ENCODE data around the gene NEU2.
"Not testable (repeated sequence)": the region's sequence is repeated elsewhere in the genome, so short reads cannot be mapped to it uniquely, and the experiment has no call there.

NEU2 gene

GRCh38 chr2:233058717-233059546 is 26.5 kb downstream of the NEU2 start:
- no peak for DNase-seq

GRCh38 chr2:233059547-233059796 is 27.0 kb downstream of the NEU2 start:
- no peak for DNase-seq

- DNase-seq: peak; percentile 77
Observed at GRCh38 chr2:233059797-233060500, 27.5 kb downstream of the NEU2 start, which contains the start of gene INPP5D. TSS of gene INPP5D (plus strand) at chr2:233060342. CDS start at chr2:233060479, 137 bp downstream.

GRCh38 chr2:233060501-233060979 is 28.1 kb downstream of the NEU2 start:
- no peak for DNase-seq

GRCh38 chr2:233060980-233061590 is 28.6 kb downstream of the NEU2 start:
- peak; percentile 59 for DNase-seq

GRCh38 chr2:233061591-233062450 is 29.3 kb downstream of the NEU2 start:
- DNase-seq: peak; percentile 65

- no peak for DNase-seq
Observed at GRCh38 chr2:233062451-233062850, 30.0 kb downstream of the NEU2 start.

GRCh38 chr2:233062946-233063268 is 30.4 kb downstream of the NEU2 start:
- peak; percentile 22 for DNase-seq

GRCh38 chr2:233063269-233063975 is 30.9 kb downstream of the NEU2 start:
- DNase-seq: peak; percentile 33

- no peak for DNase-seq
Observed at GRCh38 chr2:233063976-233064411, 31.5 kb downstream of the NEU2 start.

- no peak for DNase-seq
Observed at GRCh38 chr2:233064530-233065199, 32.2 kb downstream of the NEU2 start.

GRCh38 chr2:233065200-233065589 is 32.7 kb downstream of the NEU2 start:
- DNase-seq: not testable (repeated sequence)

- no peak for DNase-seq
Observed at GRCh38 chr2:233065954-233066470, 33.5 kb downstream of the NEU2 start.

GRCh38 chr2:233068762-233069418 is 36.4 kb downstream of the NEU2 start:
- DNase-seq: no peak

GRCh38 chr2:233072838-233073237 is 40.4 kb downstream of the NEU2 start:
- DNase-seq: no peak

GRCh38 chr2:233074106-233074505 is 41.6 kb downstream of the NEU2 start:
- DNase-seq: no peak

GRCh38 chr2:233075141-233075965 is 42.9 kb downstream of the NEU2 start:
- DNase-seq: no peak

GRCh38 chr2:233075966-233076339 is 43.5 kb downstream of the NEU2 start:
- no peak for DNase-seq

- no peak for DNase-seq
Observed at GRCh38 chr2:233076749-233077148, 44.3 kb downstream of the NEU2 start.

- peak; percentile 21 for DNase-seq
Observed at GRCh38 chr2:233079473-233079877, 47.0 kb downstream of the NEU2 start.

Measured in activated CD4-positive, alpha-beta T cell treated with anti-CD3 and anti-CD28 coated beads for 48 hours (primary cell).